BE2C (cell line): ENCODE measurements around the gene ZP4.

ENCODE experiments used
- DNase-seq: peaks from one replicate; pipeline ENCODE4 v3.0.0-alpha.2; 2020
- H3K27me3 ChIP-seq: fragments of 250-450 bp; sonication (Bioruptor Pico); 2 replicates; pipeline ENCODE4 v1.5.1; 2020; ENCODE audit warnings: mild to moderate bottlenecking
- H3K36me3 ChIP-seq: fragments of 250-450 bp; sonication (Bioruptor Pico); 2 replicates; pipeline ENCODE4 v1.5.1; 2020; ENCODE audit warnings: mild to moderate bottlenecking
- H3K4me1 ChIP-seq: fragments of 250-450 bp; sonication (Bioruptor Pico); 2 replicates; pipeline ENCODE4 v1.5.1; 2020
- H3K4me3 ChIP-seq: 2 replicates; pipeline ENCODE4 v1.5.1; 2011; ENCODE audit warnings: low read depth, low read length
- H3K9me3 ChIP-seq: fragments of 250-450 bp; sonication (Bioruptor Pico); 2 replicates; pipeline ENCODE4 v1.5.1; 2020
- TF ChIP-seq, protein P1 (sequence below): IDR thresholded peaks from 2 replicates; pipeline ENCODE4 v1.5.1; 2012; ENCODE audit warnings: mild to moderate bottlenecking, low read depth, low read length

Gene ZP4

DNA sequence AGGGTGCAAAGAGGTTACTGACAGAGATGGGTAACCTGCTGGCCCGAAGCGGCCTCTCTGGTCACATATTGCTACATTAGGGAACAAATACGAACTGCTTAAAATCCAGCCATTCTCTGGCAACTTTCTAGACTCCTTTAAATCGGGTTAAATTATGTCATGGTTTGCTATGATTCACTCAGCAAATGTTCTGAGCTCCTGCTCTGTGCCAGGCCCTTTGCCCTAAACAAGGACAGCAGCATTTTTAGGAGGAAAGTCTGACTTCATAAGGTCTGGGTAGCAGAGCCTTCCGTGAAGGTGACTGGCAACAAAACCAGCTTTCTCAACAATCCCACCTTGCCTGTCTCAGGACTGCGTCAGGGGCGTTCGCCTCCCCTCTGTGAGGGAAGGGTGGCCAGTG lies 15.4 kb downstream of the ZP4 start:
- TF ChIP-seq, protein P1, sequence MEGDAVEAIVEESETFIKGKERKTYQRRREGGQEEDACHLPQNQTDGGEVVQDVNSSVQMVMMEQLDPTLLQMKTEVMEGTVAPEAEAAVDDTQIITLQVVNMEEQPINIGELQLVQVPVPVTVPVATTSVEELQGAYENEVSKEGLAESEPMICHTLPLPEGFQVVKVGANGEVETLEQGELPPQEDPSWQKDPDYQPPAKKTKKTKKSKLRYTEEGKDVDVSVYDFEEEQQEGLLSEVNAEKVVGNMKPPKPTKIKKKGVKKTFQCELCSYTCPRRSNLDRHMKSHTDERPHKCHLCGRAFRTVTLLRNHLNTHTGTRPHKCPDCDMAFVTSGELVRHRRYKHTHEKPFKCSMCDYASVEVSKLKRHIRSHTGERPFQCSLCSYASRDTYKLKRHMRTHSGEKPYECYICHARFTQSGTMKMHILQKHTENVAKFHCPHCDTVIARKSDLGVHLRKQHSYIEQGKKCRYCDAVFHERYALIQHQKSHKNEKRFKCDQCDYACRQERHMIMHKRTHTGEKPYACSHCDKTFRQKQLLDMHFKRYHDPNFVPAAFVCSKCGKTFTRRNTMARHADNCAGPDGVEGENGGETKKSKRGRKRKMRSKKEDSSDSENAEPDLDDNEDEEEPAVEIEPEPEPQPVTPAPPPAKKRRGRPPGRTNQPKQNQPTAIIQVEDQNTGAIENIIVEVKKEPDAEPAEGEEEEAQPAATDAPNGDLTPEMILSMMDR, result no peak
- Histone ChIP-seq H3K4me3 (no peak overlapping the region), H3K4me1 (no peaks in the 10 kb centered on the region), H3K9me3 (no peaks in the 10 kb centered on the region), H3K36me3 (no peaks in the 10 kb centered on the region), H3K27me3 (no peaks in the 10 kb centered on the region)
- DNase-seq, result no peak

- H3K36me3 ChIP-seq, result no peaks in the 10 kb centered on the region
- no peak overlapping the region for H3K4me3 ChIP-seq
- TF ChIP-seq, protein P1, result no peak
- no peaks in the 10 kb centered on the region for H3K4me1 ChIP-seq
- DNase-seq, result no peak
- no peaks in the 10 kb centered on the region for H3K27me3 ChIP-seq
- no peaks in the 10 kb centered on the region for H3K9me3 ChIP-seq
Measured at GRCh38 chr1:237873487-237874211, 17.1 kb downstream of the ZP4 start.

DNA sequence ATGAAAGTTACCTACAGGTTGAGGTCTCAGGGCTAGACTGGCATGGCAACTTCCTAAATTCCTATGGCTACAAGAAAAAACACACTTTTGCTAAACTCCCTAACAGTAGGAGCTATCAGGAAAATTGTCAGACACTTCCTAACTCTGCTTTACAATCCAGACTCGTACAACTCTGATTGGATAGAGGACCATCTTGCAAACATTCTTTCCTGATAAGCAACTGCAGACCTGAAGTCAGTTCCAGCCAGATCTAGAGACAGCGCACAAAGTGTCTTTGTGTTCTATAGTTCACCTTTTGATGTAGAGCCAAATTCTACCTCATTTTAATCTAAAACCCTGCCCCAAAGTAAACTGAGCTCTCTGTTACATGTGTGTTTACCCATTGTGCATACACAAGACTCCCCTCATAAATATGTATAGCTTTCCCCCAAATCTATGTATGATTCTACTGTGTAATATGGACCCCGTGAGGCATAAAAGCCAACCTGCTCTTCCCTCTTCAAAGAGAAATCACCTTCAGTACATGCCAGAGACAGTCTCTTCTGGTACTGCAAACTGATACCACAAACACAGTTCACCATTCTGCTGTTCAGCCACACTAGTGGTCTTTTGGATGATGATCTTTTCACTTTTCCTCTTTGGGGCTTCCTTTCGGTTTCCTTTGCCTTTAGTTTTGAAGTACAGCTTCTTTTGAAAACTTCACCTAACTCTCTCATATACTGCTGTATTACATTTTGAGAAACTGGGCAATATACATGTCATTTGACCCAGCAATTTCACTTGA lies 21.7 kb downstream of the ZP4 start:
- Histone ChIP-seq H3K4me1 (peaks cover 3% of the 10 kb centered on the region; the same call in 1 of the 2 replicates), H3K36me3 (no peaks in the 10 kb centered on the region), H3K27me3 (no peaks in the 10 kb centered on the region), H3K4me3 (no peak overlapping the region), H3K9me3 (no peaks in the 10 kb centered on the region)
- TF ChIP-seq, protein P1, result no peak
- DNase-seq, result no peak

GRCh38 chr1:237867380-237867888 lies 23.3 kb downstream of the ZP4 start:
- no peaks in the 10 kb centered on the region for H3K27me3 ChIP-seq
- no peaks in the 10 kb centered on the region for H3K9me3 ChIP-seq
- peaks cover 3% of the 10 kb centered on the region; the same call in 1 of the 2 replicates for H3K4me1 ChIP-seq
- no peak for DNase-seq
- H3K36me3 ChIP-seq, result no peaks in the 10 kb centered on the region
- no peak overlapping the region for H3K4me3 ChIP-seq
- TF ChIP-seq, protein P1, result no peak

- TF ChIP-seq, protein P1, result peak; percentile 99
- no peaks in the 10 kb centered on the region for H3K36me3 ChIP-seq
- peak; percentile 79 for DNase-seq
- peaks cover 3% of the 10 kb centered on the region; the same call in 1 of the 2 replicates for H3K4me1 ChIP-seq
- H3K4me3 ChIP-seq, result peak overlapping the region; percentile 38
- no peaks in the 10 kb centered on the region for H3K27me3 ChIP-seq
- H3K9me3 ChIP-seq, result no peaks in the 10 kb centered on the region
Measured at GRCh38 chr1:237864338-237865244, 26.1 kb downstream of the ZP4 start.
